BLaER1 (cell line): ENCODE results near the gene NFE2L1.
A peak's percentile ranks its signal among the peaks of the same experiment; 100 is the strongest.
"Not testable (repeated sequence)": the region's sequence is repeated elsewhere in the genome, so short reads cannot be mapped to it uniquely, and the experiment has no call there.

ENCODE experiments used
- H3K27ac ChIP-seq: shearing (Covaris generic); formaldehyde crosslinking; 2 replicates; pipeline ENCODE4 v1.8.1; 2022
- H3K27me3 ChIP-seq: shearing (Covaris generic); formaldehyde crosslinking; 2 replicates; pipeline ENCODE4 v1.8.1; 2022
- H3K36me3 ChIP-seq: shearing (Covaris generic); formaldehyde crosslinking; 2 replicates; pipeline ENCODE4 v1.8.1; 2022
- H3K4me1 ChIP-seq: shearing (Covaris generic); formaldehyde crosslinking; 2 replicates; pipeline ENCODE4 v1.8.1; 2022
- H3K4me2 ChIP-seq: shearing (Covaris generic); formaldehyde crosslinking; 2 replicates; pipeline ENCODE4 v1.8.1; 2022
- H3K4me3 ChIP-seq: shearing (Covaris generic); formaldehyde crosslinking; 2 replicates; pipeline ENCODE4 v1.8.1; 2022
- H3K9ac ChIP-seq: shearing (Covaris generic); formaldehyde crosslinking; 2 replicates; pipeline ENCODE4 v1.8.1; 2022
- H3K9me3 ChIP-seq: shearing (Covaris generic); formaldehyde crosslinking; 2 replicates; pipeline ENCODE4 v1.8.1; 2022
- H4K20me1 ChIP-seq: shearing (Covaris generic); formaldehyde crosslinking; 2 replicates; pipeline ENCODE4 v1.8.1; 2022
- Cebpa-rat ChIP-seq: shearing (Covaris generic); IDR thresholded peaks from 2 replicates; pipeline ENCODE4 v1.8.1; 2022

NFE2L1 gene

DNA sequence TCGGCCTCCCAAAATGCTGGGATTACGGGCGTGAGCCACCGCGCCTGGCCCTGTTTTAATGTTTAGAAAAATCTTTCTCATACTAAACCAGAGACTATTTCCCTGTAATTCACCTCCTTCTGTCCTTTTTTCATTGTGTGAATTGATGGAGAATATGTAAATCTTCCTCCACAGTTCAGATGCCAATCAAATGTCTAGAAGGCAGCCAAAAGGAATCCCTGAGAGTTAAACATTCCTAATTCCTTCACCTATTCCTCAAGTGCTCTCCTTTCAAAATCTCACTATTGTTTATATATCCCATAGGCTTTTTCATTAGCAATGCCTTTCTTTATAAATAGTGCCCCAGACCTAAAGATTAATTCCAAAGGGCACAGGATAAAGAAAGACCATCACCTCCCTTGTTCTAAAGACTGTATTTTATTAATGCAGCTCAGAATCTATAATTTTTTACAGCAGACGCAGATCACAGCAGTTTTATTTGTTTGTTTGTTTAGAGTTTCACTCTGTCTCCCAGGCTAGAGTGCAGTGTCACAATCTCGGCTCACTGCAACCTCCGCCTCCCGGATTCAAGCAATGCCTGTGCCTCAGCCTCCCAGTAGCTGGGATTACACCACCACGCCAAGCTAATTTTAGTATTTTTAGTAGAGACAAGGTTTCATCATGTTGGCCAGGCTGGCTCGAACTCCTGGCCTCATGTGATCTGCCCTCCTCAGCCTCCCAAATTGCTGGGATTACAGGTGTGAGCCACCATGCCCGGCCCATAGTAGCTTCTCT, 41.0 kb upstream of the NFE2L1 start:
- H3K4me1 ChIP-seq: peaks cover 39% of the 10 kb centered on the region
- H3K36me3 ChIP-seq: no peaks in the 10 kb centered on the region
- H4K20me1 ChIP-seq: no peaks in the 10 kb centered on the region
- H3K4me3 ChIP-seq: no peak overlapping the region
- no peaks in the 10 kb centered on the region for H3K27me3 ChIP-seq
- H3K27ac ChIP-seq: no peak overlapping the region
- no peak for TF ChIP-seq Cebpa-rat
- no peak overlapping the region for H3K4me2 ChIP-seq
- H3K9ac ChIP-seq: no peak overlapping the region
- no peaks in the 10 kb centered on the region for H3K9me3 ChIP-seq

DNA sequence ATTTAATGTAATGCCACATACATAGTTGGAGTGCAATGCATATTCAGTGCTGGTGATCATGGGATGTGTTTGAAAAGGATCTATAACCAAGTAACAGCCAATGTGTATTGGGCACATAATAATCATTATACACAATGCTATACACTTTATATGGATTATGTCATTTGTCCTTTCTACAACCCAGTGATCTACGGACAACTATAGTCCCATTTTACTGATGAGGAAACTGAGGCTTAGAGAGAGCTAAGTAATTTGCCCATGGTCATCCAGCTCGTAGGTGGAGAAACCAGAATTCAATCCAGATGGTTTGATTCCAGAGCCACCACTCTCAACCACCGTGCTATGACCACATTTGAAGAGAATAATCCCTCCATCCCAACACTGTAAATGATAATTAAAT, 38.0 kb upstream of the NFE2L1 start:
- Histone ChIP-seq H3K27ac (no peak overlapping the region), H4K20me1 (no peaks in the 10 kb centered on the region), H3K9ac (no peak overlapping the region), H3K36me3 (no peaks in the 10 kb centered on the region), H3K4me2 (no peak overlapping the region), H3K9me3 (no peaks in the 10 kb centered on the region), H3K4me1 (peaks cover 16% of the 10 kb centered on the region), H3K27me3 (peaks cover 13% of the 10 kb centered on the region), H3K4me3 (no peak overlapping the region)
- no peak for TF ChIP-seq Cebpa-rat

DNA sequence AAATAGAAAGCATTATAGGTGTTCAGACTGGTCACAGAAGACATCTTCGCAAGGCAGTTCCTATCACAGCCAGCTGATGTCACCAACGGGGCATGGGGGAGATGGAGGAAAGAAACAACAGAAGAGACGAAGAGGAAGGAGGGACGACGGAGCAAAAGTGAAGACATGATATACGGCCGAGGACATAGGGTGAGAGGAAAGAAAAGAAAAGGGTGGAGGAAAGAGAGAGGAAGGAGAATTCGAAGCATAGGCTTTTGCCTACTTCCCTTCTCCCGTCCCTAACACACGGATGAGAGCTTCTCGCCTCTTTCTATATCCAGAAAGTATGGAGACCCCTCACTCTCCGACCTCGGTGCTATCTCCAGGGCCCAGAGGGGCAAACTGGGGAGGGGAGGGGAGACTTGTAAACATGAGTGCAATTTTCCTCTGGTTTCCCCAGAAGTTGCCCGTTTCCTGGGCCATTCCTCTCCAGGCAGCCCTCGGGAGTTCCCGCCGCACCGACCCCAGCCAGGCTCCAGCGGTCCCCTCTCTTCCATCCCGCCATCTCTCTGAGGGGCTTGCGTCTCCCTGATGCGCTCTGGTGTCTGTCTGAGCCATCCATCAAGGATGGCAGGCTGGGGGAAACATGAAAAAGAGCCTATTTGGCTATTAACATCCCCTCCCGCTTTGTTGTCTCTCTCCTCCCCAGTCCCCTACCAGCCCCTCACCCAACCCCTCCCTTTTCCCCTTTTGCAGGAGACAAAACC, 36.6 kb upstream of the NFE2L1 start:
- 0 out of 2 replicates have a peak overlapping the region, but pooled peaks have one; percentile 13 for H3K27ac ChIP-seq
- no peaks in the 10 kb centered on the region for H3K9me3 ChIP-seq
- no peaks in the 10 kb centered on the region for H4K20me1 ChIP-seq
- peak overlapping the region; percentile 100 for H3K4me2 ChIP-seq
- peak overlapping the region; percentile 73 for H3K4me3 ChIP-seq
- H3K4me1 ChIP-seq: peaks cover 9% of the 10 kb centered on the region; the same call in 1 of the 2 replicates
- TF ChIP-seq Cebpa-rat: no peak
- H3K36me3 ChIP-seq: no peaks in the 10 kb centered on the region
- peak overlapping the region; percentile 68 for H3K9ac ChIP-seq
- peaks cover 13% of the 10 kb centered on the region for H3K27me3 ChIP-seq

DNA sequence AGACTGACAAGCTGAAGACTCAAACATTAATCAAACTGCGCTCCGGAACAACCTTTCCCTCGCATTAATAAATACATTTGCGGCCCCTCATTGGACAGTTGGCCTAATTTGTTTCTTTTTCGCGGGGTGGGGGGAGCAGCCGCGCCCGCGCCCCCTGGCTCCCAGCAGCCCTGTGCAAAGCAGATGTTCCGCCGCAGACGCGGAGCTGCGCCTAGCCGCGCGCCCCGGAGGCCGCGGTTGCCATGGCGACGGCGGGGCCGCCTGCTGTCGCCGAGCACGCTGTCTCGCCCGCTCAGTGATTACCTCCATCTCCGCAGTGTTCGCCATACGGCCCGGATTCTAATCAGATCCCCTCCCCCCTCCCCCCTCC, 36.0 kb upstream of the NFE2L1 start:
- Histone ChIP-seq H3K9ac (peak overlapping the region; percentile 68; the same call in 1 of the 2 replicates), H3K27me3 (peaks cover 13% of the 10 kb centered on the region), H3K9me3 (no peaks in the 10 kb centered on the region), H3K4me1 (peaks cover 10% of the 10 kb centered on the region), H4K20me1 (no peaks in the 10 kb centered on the region), H3K4me2 (peak overlapping the region; percentile 100), H3K27ac (no peak overlapping the region), H3K36me3 (no peaks in the 10 kb centered on the region), H3K4me3 (peak overlapping the region; percentile 73)
- TF ChIP-seq Cebpa-rat: no peak

DNA sequence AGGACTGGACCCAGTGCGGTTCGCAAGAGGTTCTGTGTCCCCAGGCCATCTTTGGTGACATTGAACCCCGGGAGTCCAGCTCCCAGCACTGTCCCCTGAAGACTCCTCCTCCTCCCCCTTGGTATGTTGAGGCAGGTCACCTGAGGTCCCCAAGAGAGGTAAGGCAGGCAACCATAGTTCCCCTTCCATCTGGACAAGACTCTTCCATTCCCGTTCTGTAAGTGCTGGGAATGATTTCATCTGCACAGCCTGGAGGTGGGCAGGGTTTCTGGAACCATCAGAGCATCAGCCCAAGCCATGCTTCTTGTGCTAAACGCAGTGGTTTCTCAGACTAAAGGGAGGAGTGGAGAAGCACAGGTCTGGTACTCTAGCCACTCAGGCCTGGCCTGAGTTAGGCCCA, 35.5 kb upstream of the NFE2L1 start:
- Histone ChIP-seq H3K4me1 (peaks cover 15% of the 10 kb centered on the region), H3K4me2 (peak overlapping the region; percentile 100), H3K4me3 (no peak overlapping the region)

DNA sequence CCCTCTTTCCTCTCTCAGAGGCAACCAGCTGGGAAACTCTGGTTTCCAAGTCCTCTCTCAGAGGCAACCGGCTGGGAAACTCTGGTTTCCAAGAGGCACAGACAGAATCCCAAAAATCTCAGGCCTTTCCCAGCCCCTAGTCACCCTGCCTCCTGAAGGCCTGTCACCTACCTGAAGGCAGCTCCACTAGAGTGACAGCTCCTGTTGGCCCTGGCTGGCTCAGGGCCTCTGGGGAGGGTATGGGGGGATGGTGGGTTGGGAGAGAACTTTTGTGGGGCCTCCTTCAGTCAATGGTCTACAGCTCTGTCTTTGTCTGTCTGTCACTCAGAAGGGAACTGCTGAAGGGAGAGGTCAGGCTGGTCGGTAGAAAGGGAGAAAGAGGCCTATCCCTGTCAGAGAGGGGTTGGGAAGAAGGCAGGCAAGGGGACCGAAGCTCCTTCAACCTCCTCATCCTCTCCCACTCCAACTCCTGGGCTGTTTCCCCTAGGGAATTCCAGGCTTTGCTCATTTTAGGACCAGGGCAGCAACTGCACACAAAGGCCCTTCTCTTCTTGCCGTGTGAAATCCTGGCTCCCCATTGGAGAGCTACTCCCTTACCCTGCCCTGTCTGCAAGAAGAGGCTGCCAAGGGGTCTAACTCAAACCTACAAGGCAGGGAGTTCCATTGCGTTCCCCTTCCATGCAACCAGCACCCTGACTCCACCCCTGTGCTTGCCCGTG, 34.1 kb upstream of the NFE2L1 start:
- no peaks in the 10 kb centered on the region for H3K9me3 ChIP-seq
- H3K36me3 ChIP-seq: no peaks in the 10 kb centered on the region
- H3K27ac ChIP-seq: no peak overlapping the region
- no peak overlapping the region for H3K4me3 ChIP-seq
- no peak for TF ChIP-seq Cebpa-rat
- no peaks in the 10 kb centered on the region for H4K20me1 ChIP-seq
- peaks cover 13% of the 10 kb centered on the region for H3K27me3 ChIP-seq
- peaks cover 21% of the 10 kb centered on the region for H3K4me1 ChIP-seq
- no peak overlapping the region for H3K4me2 ChIP-seq
- no peak overlapping the region for H3K9ac ChIP-seq

More for the DNA sequence above, 35.5 kb upstream of the NFE2L1 start:
- Histone ChIP-seq H3K27me3 (peaks cover 13% of the 10 kb centered on the region), H4K20me1 (no peaks in the 10 kb centered on the region), H3K9ac (no peak overlapping the region), H3K36me3 (no peaks in the 10 kb centered on the region), H3K27ac (no peak overlapping the region), H3K9me3 (no peaks in the 10 kb centered on the region)
- no peak for TF ChIP-seq Cebpa-rat

DNA sequence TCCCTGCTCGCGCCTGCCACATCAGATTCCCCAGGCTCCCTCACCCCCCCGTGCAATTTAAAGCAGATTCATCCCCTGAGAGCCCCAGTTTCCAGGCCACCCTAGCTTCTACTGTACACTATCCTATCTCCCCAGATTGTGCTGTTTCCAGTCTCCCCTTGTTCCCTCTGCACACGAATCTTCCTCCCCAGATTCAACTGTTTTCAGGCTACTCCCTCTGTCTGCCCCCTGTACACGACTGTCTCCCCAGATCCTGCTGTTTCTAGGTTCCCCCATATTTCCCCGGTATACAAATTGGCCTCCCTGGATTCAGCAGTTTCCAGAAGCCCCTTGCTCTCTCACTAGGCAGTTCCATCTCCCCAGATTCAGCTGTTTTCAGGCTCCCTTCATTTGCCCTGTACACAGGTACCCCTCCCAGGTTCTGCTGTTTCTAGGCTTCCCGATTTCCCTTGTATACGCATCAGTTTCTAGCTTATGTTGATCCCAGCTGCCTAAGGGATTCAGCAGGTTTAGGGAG, 33.5 kb upstream of the NFE2L1 start:
- Histone ChIP-seq H3K4me2 (no peak overlapping the region), H3K27me3 (peaks cover 13% of the 10 kb centered on the region), H3K9me3 (no peaks in the 10 kb centered on the region), H3K4me3 (no peak overlapping the region), H3K36me3 (no peaks in the 10 kb centered on the region), H3K9ac (no peak overlapping the region), H4K20me1 (no peaks in the 10 kb centered on the region), H3K4me1 (peaks cover 21% of the 10 kb centered on the region), H3K27ac (no peak overlapping the region)
- no peak for TF ChIP-seq Cebpa-rat

DNA sequence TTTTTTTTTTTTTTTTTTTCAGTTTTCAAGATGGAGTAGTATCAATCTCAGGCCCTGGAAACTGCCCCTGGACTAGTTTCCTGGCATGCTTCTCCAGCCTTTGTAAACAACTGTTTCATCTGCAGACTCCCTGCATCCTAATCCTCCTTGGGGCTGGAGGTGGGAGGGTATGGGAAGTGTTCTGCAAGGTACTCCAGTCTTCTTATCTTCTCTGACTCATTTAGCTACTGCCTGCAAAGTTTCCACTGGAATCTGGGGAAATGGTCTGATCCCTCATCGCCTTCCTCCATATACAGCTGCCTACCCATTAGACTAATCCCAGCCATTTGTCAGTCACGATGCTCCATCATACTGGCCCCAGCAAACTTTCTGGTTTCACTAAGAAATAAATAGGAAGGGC, 32.0 kb upstream of the NFE2L1 start:
- Histone ChIP-seq H3K27me3 (peaks cover 24% of the 10 kb centered on the region), H4K20me1 (no peaks in the 10 kb centered on the region; the same call in 1 of the 2 replicates), H3K4me1 (peaks cover 21% of the 10 kb centered on the region), H3K9ac (no peak overlapping the region), H3K4me3 (no peak overlapping the region), H3K36me3 (no peaks in the 10 kb centered on the region), H3K27ac (no peak overlapping the region), H3K4me2 (no peak overlapping the region), H3K9me3 (no peaks in the 10 kb centered on the region)
- TF ChIP-seq Cebpa-rat: no peak

DNA sequence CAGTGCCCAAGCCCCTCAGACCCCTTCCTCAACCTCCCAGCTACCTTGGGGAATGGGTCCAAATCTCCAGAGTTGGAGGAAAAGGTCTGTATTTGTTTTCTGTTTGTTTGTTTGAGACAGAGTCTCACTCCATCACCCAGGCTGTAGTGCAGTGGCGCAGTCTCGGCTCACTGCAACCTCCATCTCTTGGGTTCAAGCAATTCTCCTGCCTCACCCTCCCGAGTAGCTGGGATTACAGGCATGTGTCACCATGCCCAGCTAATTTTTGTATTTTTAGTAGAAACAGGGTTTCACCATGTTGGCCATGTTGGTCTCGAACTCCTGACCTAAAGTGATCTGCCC, 30.4 kb upstream of the NFE2L1 start:
- H3K9ac ChIP-seq, H3K27ac ChIP-seq: not testable (repeated sequence)
- peak overlapping the region; percentile 26; the same call in 1 of the 2 replicates for H3K4me2 ChIP-seq

More for the DNA sequence above, 30.4 kb upstream of the NFE2L1 start:
- not testable (repeated sequence) for H3K9me3 ChIP-seq, H3K36me3 ChIP-seq, H3K4me3 ChIP-seq, H4K20me1 ChIP-seq
- H3K4me1 ChIP-seq: peaks cover 12% of the 10 kb centered on the region
- peaks cover 37% of the 10 kb centered on the region for H3K27me3 ChIP-seq
